ENCODE results near the gene TIMM29. TPM values are rescaled to one million over a fixed set of nuclear protein-coding genes. Genes with fewer than 3 reads are reported as not detected.

The TIMM29 gene
- total RNA-seq, 4 donors from 2014 or later = 25.7 to 36.3 (median 33.0) TPM

- Histone ChIP-seq H3K4me3 (peak overlapping the region; percentile 93), H3K4me1 (peaks cover 34% of the 10 kb centered on the region)
- WGBS = 82% methylated on average over 10 of the region's 10 CpGs
These were observed 34.3 kb downstream of the TIMM29 start for GRCh38 chr19:10962863-10963262.

GRCh38 chr19:10963865-10964264 lies 35.3 kb downstream of the TIMM29 start:
- Histone ChIP-seq H3K9me3 (no peaks in the 10 kb centered on the region), H3K4me3 (no peak overlapping the region), H3K27ac (no peak overlapping the region), H3K4me1 (peaks cover 42% of the 10 kb centered on the region), H3K36me3 (no peaks in the 10 kb centered on the region), H3K27me3 (no peaks in the 10 kb centered on the region)
- DNase-seq (ENCODE audit: low spot score in 2 of 2) = no peak
- TF ChIP-seq CTCF (IDR thresholded peaks at IDR 0.05) (no peak), EP300 (IDR thresholded peaks at IDR 0.05) (no peak), POLR2AphosphoS5 (IDR thresholded peaks at IDR 0.05) (no peak)
- 76% methylated on average over 4 of the region's 4 CpGs for WGBS

More at GRCh38 chr19:10962863-10963262, 34.3 kb downstream of the TIMM29 start:
- H3K36me3 ChIP-seq = no peaks in the 10 kb centered on the region
- no peak for DNase-seq (ENCODE audit: low spot score in 2 of 2)
- TF ChIP-seq EP300 (IDR thresholded peaks at IDR 0.05) (no peak), POLR2A (IDR thresholded peaks at IDR 0.05) (no peak), CTCF (IDR thresholded peaks at IDR 0.05) (no peak), POLR2AphosphoS5 (IDR thresholded peaks at IDR 0.05) (no peak)
- peak overlapping the region; percentile 19 for H3K27ac ChIP-seq
- H3K9me3 ChIP-seq = no peaks in the 10 kb centered on the region
- no peaks in the 10 kb centered on the region for H3K27me3 ChIP-seq

GRCh38 chr19:10964903-10965302 lies 36.3 kb downstream of the TIMM29 start:
- TF ChIP-seq EP300 (IDR thresholded peaks at IDR 0.05) = no peak
- no peak for TF ChIP-seq POLR2A (IDR thresholded peaks at IDR 0.05)
- no peak for TF ChIP-seq POLR2AphosphoS5 (IDR thresholded peaks at IDR 0.05)
- TF ChIP-seq CTCF (IDR thresholded peaks at IDR 0.05) = no peak
- 93% methylated on average over 4 of the region's 4 CpGs for WGBS
- Histone ChIP-seq H3K27ac (no peak overlapping the region), H3K27me3 (no peaks in the 10 kb centered on the region), H3K4me3 (no peak overlapping the region), H3K36me3 (no peaks in the 10 kb centered on the region), H3K4me1 (peaks cover 43% of the 10 kb centered on the region), H3K9me3 (no peaks in the 10 kb centered on the region)
- DNase-seq (ENCODE audit: low spot score in 2 of 2) = no peak

- TF ChIP-seq POLR2A (IDR thresholded peaks at IDR 0.05) (no peak), POLR2AphosphoS5 (IDR thresholded peaks at IDR 0.05) (no peak), CTCF (IDR thresholded peaks at IDR 0.05) (no peak), EP300 (IDR thresholded peaks at IDR 0.05) (no peak)
- no peak overlapping the region for H3K4me3 ChIP-seq
- no peak overlapping the region for H3K27ac ChIP-seq
- H3K4me1 ChIP-seq = peaks cover 41% of the 10 kb centered on the region
- no peaks in the 10 kb centered on the region for H3K36me3 ChIP-seq
- H3K27me3 ChIP-seq = no peaks in the 10 kb centered on the region
- WGBS = 77% methylated on average over 6 of the region's 6 CpGs
- H3K9me3 ChIP-seq = no peaks in the 10 kb centered on the region
- DNase-seq (ENCODE audit: low spot score in 2 of 2) = no peak
These were observed 36.8 kb downstream of the TIMM29 start for GRCh38 chr19:10965398-10965797.

GRCh38 chr19:10966809-10967208 lies 38.2 kb downstream of the TIMM29 start:
- TF ChIP-seq POLR2AphosphoS5 (IDR thresholded peaks at IDR 0.05) (no peak), CTCF (IDR thresholded peaks at IDR 0.05) (no peak), EP300 (IDR thresholded peaks at IDR 0.05) (no peak), POLR2A (IDR thresholded peaks at IDR 0.05) (no peak)
- WGBS = 90% methylated on average over 8 of the region's 8 CpGs
- H3K27me3 ChIP-seq = no peaks in the 10 kb centered on the region
- H3K36me3 ChIP-seq = no peaks in the 10 kb centered on the region
- no peak for DNase-seq (ENCODE audit: low spot score in 2 of 2)
- H3K9me3 ChIP-seq = no peaks in the 10 kb centered on the region
- no peak overlapping the region for H3K27ac ChIP-seq
- peaks cover 41% of the 10 kb centered on the region for H3K4me1 ChIP-seq
- H3K4me3 ChIP-seq = no peak overlapping the region

Measured in suprapubic skin (tissue), 4 donors.